DND-41 (cell line): ENCODE data around the gene UQCC2.

Experiments used
- CTCF ChIP-seq: IDR thresholded peaks from 2 replicates; pipeline ENCODE4 v1.5.1; 2012; ENCODE audit warnings: borderline replicate concordance, low read length, moderate library complexity, mild to moderate bottlenecking; ENCODE audit not compliant: poor library complexity, severe bottlenecking; ENCODE audit errors: extremely low read depth
- EZH2 ChIP-seq: IDR thresholded peaks from 3 replicates; pipeline ENCODE4 v1.6.1; 2012; ENCODE audit warnings: borderline replicate concordance, low read depth, mild to moderate bottlenecking, moderate library complexity, low read length, inconsistent platforms; ENCODE audit not compliant: severe bottlenecking

GRCh38 chr6:33717934-33718455 is 6.5 kb upstream of the UQCC2 start:
- TF ChIP-seq CTCF (no peak), EZH2 (no peak)
